ENCODE data around the gene GPR162.

DNA sequence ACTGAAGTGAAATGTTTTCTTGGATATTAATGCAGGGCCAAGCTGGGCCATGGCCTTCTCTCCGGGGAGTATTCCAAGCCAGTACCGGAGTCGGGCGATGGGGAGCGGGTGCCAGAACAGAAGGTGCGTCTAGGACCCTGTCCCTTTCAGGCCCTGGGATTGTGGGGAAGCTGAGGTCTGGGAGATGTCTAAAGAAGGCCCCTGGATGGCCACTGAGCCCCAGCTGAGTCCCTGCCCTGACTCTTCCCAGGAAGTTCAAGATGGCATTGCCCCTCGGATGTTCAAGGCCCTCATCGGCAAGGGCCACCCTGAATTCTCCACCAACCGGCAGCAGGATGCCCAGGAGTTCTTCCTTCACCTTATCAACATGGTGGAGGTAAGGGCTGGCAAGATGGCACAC lies 38.5 kb downstream of the GPR162 start:
- TF ChIP-seq, protein P1, sequence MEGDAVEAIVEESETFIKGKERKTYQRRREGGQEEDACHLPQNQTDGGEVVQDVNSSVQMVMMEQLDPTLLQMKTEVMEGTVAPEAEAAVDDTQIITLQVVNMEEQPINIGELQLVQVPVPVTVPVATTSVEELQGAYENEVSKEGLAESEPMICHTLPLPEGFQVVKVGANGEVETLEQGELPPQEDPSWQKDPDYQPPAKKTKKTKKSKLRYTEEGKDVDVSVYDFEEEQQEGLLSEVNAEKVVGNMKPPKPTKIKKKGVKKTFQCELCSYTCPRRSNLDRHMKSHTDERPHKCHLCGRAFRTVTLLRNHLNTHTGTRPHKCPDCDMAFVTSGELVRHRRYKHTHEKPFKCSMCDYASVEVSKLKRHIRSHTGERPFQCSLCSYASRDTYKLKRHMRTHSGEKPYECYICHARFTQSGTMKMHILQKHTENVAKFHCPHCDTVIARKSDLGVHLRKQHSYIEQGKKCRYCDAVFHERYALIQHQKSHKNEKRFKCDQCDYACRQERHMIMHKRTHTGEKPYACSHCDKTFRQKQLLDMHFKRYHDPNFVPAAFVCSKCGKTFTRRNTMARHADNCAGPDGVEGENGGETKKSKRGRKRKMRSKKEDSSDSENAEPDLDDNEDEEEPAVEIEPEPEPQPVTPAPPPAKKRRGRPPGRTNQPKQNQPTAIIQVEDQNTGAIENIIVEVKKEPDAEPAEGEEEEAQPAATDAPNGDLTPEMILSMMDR (IDR thresholded peaks at IDR 0.05; ENCODE audit: low read depth, low read length) = no peak
- no peak for TF ChIP-seq POLR2A (IDR thresholded peaks at IDR 0.05; ENCODE audit: extremely low read depth, insufficient read length)
- TF ChIP-seq, protein P2, sequence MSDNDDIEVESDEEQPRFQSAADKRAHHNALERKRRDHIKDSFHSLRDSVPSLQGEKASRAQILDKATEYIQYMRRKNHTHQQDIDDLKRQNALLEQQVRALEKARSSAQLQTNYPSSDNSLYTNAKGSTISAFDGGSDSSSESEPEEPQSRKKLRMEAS (IDR thresholded peaks at IDR 0.05; ENCODE audit: low read depth, low read length) = no peak

Data from NB4 (cell line).